ENCODE results near the gene RUNDC1.
A peak's percentile ranks its signal among the peaks of the same experiment; 100 is the strongest.

- TF ChIP-seq CTCF (IDR thresholded peaks at IDR 0.05; ENCODE audit: low read depth, low read length) (peak; percentile 83), EZH2phosphoT487 (IDR thresholded peaks at IDR 0.05; ENCODE audit: low read depth) (no peak)
Measured at GRCh38 chr17:42997984-42998938, 17.9 kb downstream of the RUNDC1 start, which contains the start of gene RPL27.

Data from OCI-LY3 (cell line).